ENCODE results near the gene ARVCF. TPM values are rescaled to one million over a fixed set of nuclear protein-coding genes. Genes with fewer than 3 reads are reported as not detected.

Gene ARVCF
- total and polyA plus RNA-seq, 9 of the 15 experiments (the other 6 are each of a cell fraction or from before 2014, with no cell fraction given), result 0.03 to 97.4 (median 15.6) TPM

- no peak for TF ChIP-seq ZNF134 (CRISPR knock-in tag; conservative IDR thresholded peaks at IDR 0.05)
- TF ChIP-seq JUNB (CRISPR knock-in tag; conservative IDR thresholded peaks at IDR 0.05), result 0 out of 2 replicates have a peak, but pooled peaks have one; percentile 29
- TF ChIP-seq RCOR1 (IDR thresholded peaks at IDR 0.05; ENCODE audit: borderline replicate concordance in 1 of 2, low read depth in 2 of 2, low read length in 2 of 2), result no peak
- no peak for TF ChIP-seq ZNF347 (CRISPR knock-in tag; IDR thresholded peaks at IDR 0.05; ENCODE audit: low read depth)
- TF ChIP-seq ZBTB11 (CRISPR knock-in tag; IDR thresholded peaks at IDR 0.05), result no peak
- TF ChIP-seq ELK1 (CRISPR knock-in tag; IDR thresholded peaks at IDR 0.05), result no peak
- no peak for TF ChIP-seq THAP12 (CRISPR knock-in tag; IDR thresholded peaks at IDR 0.05)
- TF ChIP-seq TARDBP (IDR thresholded peaks at IDR 0.05), result no peak
- no peak for TF ChIP-seq CTCFL (IDR thresholded peaks at IDR 0.05; ENCODE audit: borderline replicate concordance, insufficient read depth, low read depth, low read length, poor library complexity, severe bottlenecking)
- 0 out of 2 replicates have a peak, but pooled peaks have one; percentile 7 for TF ChIP-seq POLR2G (IDR thresholded peaks at IDR 0.05; ENCODE audit: low read depth, low read length)
- TF ChIP-seq ZBTB7A (IDR thresholded peaks at IDR 0.05; ENCODE audit: borderline replicate concordance, control insufficient read depth, low read depth, low read length), result no peak
- no peak for TF ChIP-seq PCBP1 (IDR thresholded peaks at IDR 0.05; ENCODE audit: low read depth, low read length, poor library complexity, severe bottlenecking)
- TF ChIP-seq LEF1 (IDR thresholded peaks at IDR 0.05), result no peak
- peak; percentile 88; the same call in 1 of the 2 replicates for TF ChIP-seq ARID3B (CRISPR knock-in tag; IDR thresholded peaks at IDR 0.05; ENCODE audit: borderline replicate concordance)
These were observed 35.3 kb downstream of the ARVCF start (continued) for GRCh38 chr22:19981171-19981960.

All from K562 (cell line).